Colonic mucosa (tissue), 4 donors: ENCODE results near the gene GLCE. TPM values are rescaled to one million over a fixed set of nuclear protein-coding genes. Genes with fewer than 3 reads are reported as not detected.

Source experiments
- DNase-seq: peaks from one replicate; pipeline ENCODE4 v3.0.0-alpha.2; 2020
- H3K27ac ChIP-seq: fragments of 200-600 bp; one replicate; pipeline ENCODE4 v1.8.0; 2021
- H3K27me3 ChIP-seq: fragments of 200-600 bp; one replicate; pipeline ENCODE4 v1.8.0; 2021
- H3K36me3 ChIP-seq: fragments of 200-600 bp; one replicate; pipeline ENCODE4 v1.8.0; 2021
- H3K4me1 ChIP-seq: fragments of 200-600 bp; one replicate; pipeline ENCODE4 v1.8.0; 2021; ENCODE audit warnings: mild to moderate bottlenecking
- H3K4me3 ChIP-seq: fragments of 200-600 bp; one replicate; pipeline ENCODE4 v1.8.0; 2021
- H3K9ac ChIP-seq, 2 donors: one replicate each; pipeline ENCODE4 v1.7.0; 2013; ENCODE audit warnings: control low read depth in 2 of 2, low read depth in 2 of 2, low read length in 2 of 2
- H3K9me3 ChIP-seq: fragments of 200-600 bp; one replicate; pipeline ENCODE4 v1.8.0; 2021
- intact Hi-C: fragments of 100-400 bp; cut with DNase I; formaldehyde crosslinking; loops from one replicate; pipeline ENCODE4 v1.14.1; 2022
- total RNA-seq, 2 donors: library from RNA; stranded (reverse); fragmentation: NEBNext Ultra II Directional in 1 of 2; extraction: Animal tissue kit (Norgen Biotek cat#: 25700) in 1 of 2; gene quantifications; one replicate each; pipeline ENCODE4 v1.2.1, GENCODE V29; 2021
- TF ChIP-seq, protein P1 (sequence below): fragments of 200-600 bp; IDR thresholded peaks from one replicate; pipeline ENCODE4 v1.8.0; 2022; ENCODE audit warnings: antibody characterized with exemption, mild to moderate bottlenecking
- donor health status: healthy.
- donor health status: DM: no; HTN: no; CAD: no.
- donor health status: DM: no; HTN: no; CAD: no.

GLCE gene
- total RNA-seq, 2 donors from 2014 or later, result 28.0 to 61.1 TPM

DNA sequence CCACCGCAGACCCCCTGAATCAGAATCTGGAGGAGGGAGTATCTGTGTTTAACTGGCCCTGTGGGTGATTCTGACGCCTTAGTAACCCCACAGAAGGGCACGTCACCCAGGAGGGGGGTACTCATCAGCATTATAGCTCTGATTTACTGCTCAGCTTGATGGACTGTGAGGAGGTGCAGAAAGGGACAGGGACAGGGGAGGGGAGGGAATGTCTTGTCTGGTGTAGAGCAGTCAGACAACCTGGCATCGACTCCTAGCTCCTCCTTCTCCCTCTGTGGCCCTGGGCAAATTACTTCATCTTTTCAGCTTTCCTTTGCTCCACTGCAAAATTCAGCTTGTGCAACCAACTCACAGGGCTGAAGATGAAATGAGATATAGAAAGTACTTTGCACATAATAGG, 42.3 kb upstream of the GLCE start:
- TF ChIP-seq, protein P1, sequence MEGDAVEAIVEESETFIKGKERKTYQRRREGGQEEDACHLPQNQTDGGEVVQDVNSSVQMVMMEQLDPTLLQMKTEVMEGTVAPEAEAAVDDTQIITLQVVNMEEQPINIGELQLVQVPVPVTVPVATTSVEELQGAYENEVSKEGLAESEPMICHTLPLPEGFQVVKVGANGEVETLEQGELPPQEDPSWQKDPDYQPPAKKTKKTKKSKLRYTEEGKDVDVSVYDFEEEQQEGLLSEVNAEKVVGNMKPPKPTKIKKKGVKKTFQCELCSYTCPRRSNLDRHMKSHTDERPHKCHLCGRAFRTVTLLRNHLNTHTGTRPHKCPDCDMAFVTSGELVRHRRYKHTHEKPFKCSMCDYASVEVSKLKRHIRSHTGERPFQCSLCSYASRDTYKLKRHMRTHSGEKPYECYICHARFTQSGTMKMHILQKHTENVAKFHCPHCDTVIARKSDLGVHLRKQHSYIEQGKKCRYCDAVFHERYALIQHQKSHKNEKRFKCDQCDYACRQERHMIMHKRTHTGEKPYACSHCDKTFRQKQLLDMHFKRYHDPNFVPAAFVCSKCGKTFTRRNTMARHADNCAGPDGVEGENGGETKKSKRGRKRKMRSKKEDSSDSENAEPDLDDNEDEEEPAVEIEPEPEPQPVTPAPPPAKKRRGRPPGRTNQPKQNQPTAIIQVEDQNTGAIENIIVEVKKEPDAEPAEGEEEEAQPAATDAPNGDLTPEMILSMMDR, result no peak
- H3K4me1 ChIP-seq, result no peaks in the 10 kb centered on the region
- no peak overlapping the region for H3K9ac ChIP-seq
- no peaks in the 10 kb centered on the region for H3K36me3 ChIP-seq
- H3K27me3 ChIP-seq, result no peaks in the 10 kb centered on the region
- H3K27ac ChIP-seq, result no peak overlapping the region
- no peaks in the 10 kb centered on the region for H3K9me3 ChIP-seq
- DNase-seq, result no peak
- intact Hi-C loops, result no loop called here
- no peak overlapping the region for H3K4me3 ChIP-seq

DNA sequence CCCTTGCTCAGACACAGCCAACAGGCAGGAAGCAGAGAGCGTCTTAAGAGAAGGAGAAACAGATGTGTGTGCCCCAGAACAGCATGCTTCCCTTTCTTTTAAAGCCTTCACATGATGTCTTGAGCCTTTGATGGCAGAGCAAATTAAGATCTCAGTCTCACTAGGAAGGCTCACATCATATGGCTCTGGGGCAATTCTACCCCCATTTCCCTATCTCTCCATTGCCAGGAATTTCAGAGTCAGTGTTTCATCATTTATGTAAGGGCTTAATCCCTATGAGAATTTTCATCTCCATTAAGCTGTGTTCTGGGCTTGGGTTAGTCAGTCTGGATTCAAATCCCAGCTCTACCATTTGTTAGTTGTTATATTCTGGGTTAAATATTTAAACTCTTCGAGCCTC, 41.4 kb upstream of the GLCE start:
- TF ChIP-seq, protein P1, result no peak
- Histone ChIP-seq H3K27me3 (no peaks in the 10 kb centered on the region), H3K9ac (no peak overlapping the region), H3K9me3 (no peaks in the 10 kb centered on the region), H3K27ac (no peak overlapping the region), H3K4me3 (no peak overlapping the region), H3K4me1 (no peaks in the 10 kb centered on the region), H3K36me3 (no peaks in the 10 kb centered on the region)
- intact Hi-C loops, result no loop called here
- DNase-seq, result no peak

GRCh38 chr15:69119683-69120395, 40.6 kb upstream of the GLCE start:
- no peaks in the 10 kb centered on the region for H3K27me3 ChIP-seq
- H3K4me3 ChIP-seq, result no peak overlapping the region
- TF ChIP-seq, protein P1, result no peak
- intact Hi-C loops, result no loop called here
- no peaks in the 10 kb centered on the region for H3K36me3 ChIP-seq
- no peaks in the 10 kb centered on the region for H3K9me3 ChIP-seq
- no peak for DNase-seq
- no peak overlapping the region for H3K9ac ChIP-seq
- H3K4me1 ChIP-seq, result no peaks in the 10 kb centered on the region
- H3K27ac ChIP-seq, result no peak overlapping the region

GRCh38 chr15:69120732-69121131, 39.7 kb upstream of the GLCE start:
- Histone ChIP-seq H3K27me3 (no peaks in the 10 kb centered on the region), H3K9ac (no peak overlapping the region), H3K4me1 (no peaks in the 10 kb centered on the region), H3K4me3 (no peak overlapping the region), H3K36me3 (no peaks in the 10 kb centered on the region), H3K9me3 (no peaks in the 10 kb centered on the region), H3K27ac (no peak overlapping the region)
- TF ChIP-seq, protein P1, result no peak
- no peak for DNase-seq
- intact Hi-C loops, result no loop called here

GRCh38 chr15:69121198-69121828, 39.1 kb upstream of the GLCE start:
- H3K27ac ChIP-seq, result no peak overlapping the region
- no peak overlapping the region for H3K9ac ChIP-seq
- no peaks in the 10 kb centered on the region for H3K4me1 ChIP-seq
- intact Hi-C loops, result no loop called here
- TF ChIP-seq, protein P1, result no peak
- no peaks in the 10 kb centered on the region for H3K9me3 ChIP-seq
- no peaks in the 10 kb centered on the region for H3K27me3 ChIP-seq
- no peaks in the 10 kb centered on the region for H3K36me3 ChIP-seq
- no peak for DNase-seq
- no peak overlapping the region for H3K4me3 ChIP-seq
